ENCODE data around the gene HPCAL1.
"Not testable (repeated sequence)": the region's sequence is repeated elsewhere in the genome, so short reads cannot be mapped to it uniquely, and the experiment has no call there.

The HPCAL1 gene

GRCh38 chr2:10260130-10260529 is 42.6 kb upstream of the HPCAL1 start:
- Histone ChIP-seq H3K9me3 (ENCODE audit: control insufficient read depth in 1 of 2, low read length in 2 of 2) (no peaks in the 10 kb centered on the region), H3K27ac (ENCODE audit: low read length) (no peak overlapping the region), H3K36me3 (ENCODE audit: control insufficient read depth in 1 of 2, insufficient read depth in 2 of 2, low read length in 2 of 2) (no peaks in the 10 kb centered on the region), H3K27me3 (ENCODE audit: low read depth, low read length) (no peaks in the 10 kb centered on the region), H3K4me1 (ENCODE audit: control insufficient read depth in 1 of 2, insufficient read depth in 2 of 2, low read length in 2 of 2) (no peaks in the 10 kb centered on the region), H3K4me3 (ENCODE audit: low read depth in 1 of 2, low read length in 2 of 2) (no peak overlapping the region)

GRCh38 chr2:10263526-10263925 is 39.2 kb upstream of the HPCAL1 start:
- H3K4me1 ChIP-seq (ENCODE audit: control insufficient read depth in 1 of 2, insufficient read depth in 2 of 2, low read length in 2 of 2); H3K9me3 ChIP-seq (ENCODE audit: control insufficient read depth in 1 of 2, low read length in 2 of 2); H3K36me3 ChIP-seq (ENCODE audit: control insufficient read depth in 1 of 2, insufficient read depth in 2 of 2, low read length in 2 of 2); H3K4me3 ChIP-seq (ENCODE audit: low read depth in 1 of 2, low read length in 2 of 2); H3K27ac ChIP-seq (ENCODE audit: low read length); H3K27me3 ChIP-seq (ENCODE audit: low read depth, low read length): not testable (repeated sequence)

GRCh38 chr2:10264506-10265328 is 38.0 kb upstream of the HPCAL1 start:
- Histone ChIP-seq H3K9me3 (ENCODE audit: control insufficient read depth in 1 of 2, low read length in 2 of 2) (no peaks in the 10 kb centered on the region), H3K27me3 (ENCODE audit: low read depth, low read length) (no peaks in the 10 kb centered on the region), H3K4me3 (ENCODE audit: low read depth in 1 of 2, low read length in 2 of 2) (no peak overlapping the region), H3K36me3 (ENCODE audit: control insufficient read depth in 1 of 2, insufficient read depth in 2 of 2, low read length in 2 of 2) (no peaks in the 10 kb centered on the region), H3K27ac (ENCODE audit: low read length) (no peak overlapping the region), H3K4me1 (ENCODE audit: control insufficient read depth in 1 of 2, insufficient read depth in 2 of 2, low read length in 2 of 2) (no peaks in the 10 kb centered on the region)

- Histone ChIP-seq H3K27me3 (ENCODE audit: low read depth, low read length) (no peaks in the 10 kb centered on the region), H3K9me3 (ENCODE audit: control insufficient read depth in 1 of 2, low read length in 2 of 2) (no peaks in the 10 kb centered on the region), H3K4me1 (ENCODE audit: control insufficient read depth in 1 of 2, insufficient read depth in 2 of 2, low read length in 2 of 2) (peaks cover 0 to 2% of the 10 kb centered on the region in 2 donors), H3K4me3 (ENCODE audit: low read depth in 1 of 2, low read length in 2 of 2) (no peak overlapping the region), H3K36me3 (ENCODE audit: control insufficient read depth in 1 of 2, insufficient read depth in 2 of 2, low read length in 2 of 2) (no peaks in the 10 kb centered on the region), H3K27ac (ENCODE audit: low read length) (no peak overlapping the region)
Measured at GRCh38 chr2:10265329-10266132, 37.2 kb upstream of the HPCAL1 start.

- Histone ChIP-seq H3K27ac (ENCODE audit: low read length) (no peak overlapping the region), H3K9me3 (ENCODE audit: control insufficient read depth in 1 of 2, low read length in 2 of 2) (no peaks in the 10 kb centered on the region), H3K27me3 (ENCODE audit: low read depth, low read length) (no peaks in the 10 kb centered on the region), H3K36me3 (ENCODE audit: control insufficient read depth in 1 of 2, insufficient read depth in 2 of 2, low read length in 2 of 2) (no peaks in the 10 kb centered on the region), H3K4me1 (ENCODE audit: control insufficient read depth in 1 of 2, insufficient read depth in 2 of 2, low read length in 2 of 2) (peaks cover 0 to 6% of the 10 kb centered on the region in 2 donors), H3K4me3 (ENCODE audit: low read depth in 1 of 2, low read length in 2 of 2) (no peak overlapping the region)
Measured at GRCh38 chr2:10266133-10266620, 36.5 kb upstream of the HPCAL1 start.

DNA sequence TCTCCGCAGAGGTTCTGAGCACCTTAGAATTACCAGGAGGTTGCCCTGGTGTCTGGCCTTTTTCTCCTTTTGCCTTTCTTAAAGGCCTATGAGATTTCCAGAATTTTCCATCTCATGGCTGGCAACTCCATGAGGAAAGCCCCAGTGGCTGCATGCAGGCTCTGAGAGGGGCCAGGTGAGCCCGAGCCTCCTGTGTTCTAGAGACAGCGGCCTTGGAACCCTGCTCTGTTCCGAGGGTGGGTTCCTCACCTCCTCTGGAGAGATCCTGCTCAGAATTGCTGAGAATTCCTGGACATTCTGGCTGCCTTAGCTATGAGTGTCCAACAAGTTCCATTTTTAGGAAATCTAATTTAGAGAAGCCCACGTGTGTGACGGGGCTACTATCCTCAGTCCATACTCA is 35.7 kb upstream of the HPCAL1 start:
- Histone ChIP-seq H3K27ac (ENCODE audit: low read length) (no peak overlapping the region), H3K27me3 (ENCODE audit: low read depth, low read length) (no peaks in the 10 kb centered on the region)

DNA sequence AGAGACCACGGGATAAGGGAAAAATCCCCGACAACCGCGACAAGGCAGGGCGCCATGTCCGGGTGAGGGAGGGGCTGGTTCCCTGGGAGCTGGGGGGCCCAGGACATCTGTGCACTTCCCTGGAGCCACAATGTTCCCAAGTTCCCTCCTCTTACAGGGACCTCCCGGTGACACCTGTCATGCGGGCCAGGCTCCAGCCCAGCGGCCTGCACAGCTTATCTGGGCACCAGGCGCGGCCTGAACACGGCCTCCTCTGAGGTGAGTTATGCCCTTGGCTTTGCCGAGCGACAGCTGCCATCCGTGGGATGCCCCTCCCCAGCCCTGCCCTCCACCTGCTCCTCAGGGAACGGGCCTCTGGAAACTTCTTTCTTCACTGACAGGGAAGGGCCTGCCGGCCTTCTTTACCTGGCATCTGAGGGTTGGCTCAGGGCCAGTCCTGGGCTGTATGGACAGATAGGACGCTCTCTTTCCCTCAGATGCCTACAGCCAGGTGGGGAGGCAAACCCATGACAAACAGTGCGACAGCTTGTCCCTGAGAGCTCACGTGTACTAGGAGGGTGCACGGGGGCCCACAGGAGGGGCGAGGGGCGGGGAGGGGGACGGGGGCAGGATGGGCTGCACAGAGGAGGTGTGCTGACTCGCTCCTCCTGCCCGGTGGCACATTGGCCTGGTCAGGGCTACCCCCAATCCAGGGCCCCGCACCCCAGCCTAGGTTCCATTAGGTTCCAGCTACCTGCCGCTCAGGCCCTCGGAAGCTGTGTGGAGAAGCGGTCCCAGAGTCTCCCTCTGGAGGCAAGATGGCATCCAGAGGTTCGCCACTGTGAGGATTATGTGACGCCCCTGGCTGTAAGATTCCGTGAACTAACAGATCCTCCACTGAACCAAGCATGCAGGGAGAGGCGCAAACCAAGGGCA is 34.9 kb upstream of the HPCAL1 start:
- Histone ChIP-seq H3K27me3 (ENCODE audit: low read depth, low read length) (no peaks in the 10 kb centered on the region), H3K4me1 (ENCODE audit: control insufficient read depth in 1 of 2, insufficient read depth in 2 of 2, low read length in 2 of 2) (peaks cover 0 to 6% of the 10 kb centered on the region in 2 donors), H3K27ac (ENCODE audit: low read length) (no peak overlapping the region)

More for the DNA sequence above, 35.7 kb upstream of the HPCAL1 start:
- Histone ChIP-seq H3K4me1 (ENCODE audit: control insufficient read depth in 1 of 2, insufficient read depth in 2 of 2, low read length in 2 of 2) (peaks cover 0 to 6% of the 10 kb centered on the region in 2 donors), H3K36me3 (ENCODE audit: control insufficient read depth in 1 of 2, insufficient read depth in 2 of 2, low read length in 2 of 2) (no peaks in the 10 kb centered on the region), H3K9me3 (ENCODE audit: control insufficient read depth in 1 of 2, low read length in 2 of 2) (no peaks in the 10 kb centered on the region), H3K4me3 (ENCODE audit: low read depth in 1 of 2, low read length in 2 of 2) (no peak overlapping the region)

DNA sequence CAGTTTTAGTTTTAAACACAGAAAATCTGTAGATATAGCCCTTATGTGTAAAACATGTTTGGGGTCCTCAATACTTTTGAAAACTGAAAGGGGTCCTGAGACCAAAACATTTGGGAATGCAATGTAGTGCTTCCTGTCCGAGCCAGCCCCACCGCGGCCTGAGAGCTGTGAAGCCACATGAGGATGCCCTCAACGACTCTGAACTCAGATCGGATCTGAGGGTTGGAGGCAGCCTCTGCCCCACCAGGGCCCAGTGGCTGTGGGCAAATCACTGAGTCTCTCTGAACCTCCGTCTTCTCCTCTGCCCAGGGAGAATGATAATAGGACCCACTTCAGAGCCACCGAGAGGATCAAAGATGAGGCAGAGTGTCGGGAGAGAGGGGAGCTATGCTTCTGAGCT is 33.4 kb upstream of the HPCAL1 start:
- H3K27ac ChIP-seq (ENCODE audit: low read length), result no peak overlapping the region
- H3K4me1 ChIP-seq (ENCODE audit: control insufficient read depth in 1 of 2, insufficient read depth in 2 of 2, low read length in 2 of 2), result peaks cover 0 to 6% of the 10 kb centered on the region in 2 donors
- H3K36me3 ChIP-seq (ENCODE audit: control insufficient read depth in 1 of 2, insufficient read depth in 2 of 2, low read length in 2 of 2), result no peaks in the 10 kb centered on the region

More for the DNA sequence above, 34.9 kb upstream of the HPCAL1 start:
- Histone ChIP-seq H3K36me3 (ENCODE audit: control insufficient read depth in 1 of 2, insufficient read depth in 2 of 2, low read length in 2 of 2) (no peaks in the 10 kb centered on the region), H3K4me3 (ENCODE audit: low read depth in 1 of 2, low read length in 2 of 2) (no peak overlapping the region), H3K9me3 (ENCODE audit: control insufficient read depth in 1 of 2, low read length in 2 of 2) (no peaks in the 10 kb centered on the region)

GRCh38 chr2:10269711-10270610 is 32.7 kb upstream of the HPCAL1 start:
- Histone ChIP-seq H3K27me3 (ENCODE audit: low read depth, low read length) (no peaks in the 10 kb centered on the region), H3K4me3 (ENCODE audit: low read depth in 1 of 2, low read length in 2 of 2) (no peak overlapping the region), H3K4me1 (ENCODE audit: control insufficient read depth in 1 of 2, insufficient read depth in 2 of 2, low read length in 2 of 2) (peaks cover 0 to 6% of the 10 kb centered on the region in 2 donors), H3K27ac (ENCODE audit: low read length) (no peak overlapping the region), H3K36me3 (ENCODE audit: control insufficient read depth in 1 of 2, insufficient read depth in 2 of 2, low read length in 2 of 2) (no peaks in the 10 kb centered on the region), H3K9me3 (ENCODE audit: control insufficient read depth in 1 of 2, low read length in 2 of 2) (no peaks in the 10 kb centered on the region)

More for the DNA sequence above, 33.4 kb upstream of the HPCAL1 start:
- no peaks in the 10 kb centered on the region for H3K9me3 ChIP-seq (ENCODE audit: control insufficient read depth in 1 of 2, low read length in 2 of 2)
- no peak overlapping the region for H3K4me3 ChIP-seq (ENCODE audit: low read depth in 1 of 2, low read length in 2 of 2)
- H3K27me3 ChIP-seq (ENCODE audit: low read depth, low read length), result no peaks in the 10 kb centered on the region

DNA sequence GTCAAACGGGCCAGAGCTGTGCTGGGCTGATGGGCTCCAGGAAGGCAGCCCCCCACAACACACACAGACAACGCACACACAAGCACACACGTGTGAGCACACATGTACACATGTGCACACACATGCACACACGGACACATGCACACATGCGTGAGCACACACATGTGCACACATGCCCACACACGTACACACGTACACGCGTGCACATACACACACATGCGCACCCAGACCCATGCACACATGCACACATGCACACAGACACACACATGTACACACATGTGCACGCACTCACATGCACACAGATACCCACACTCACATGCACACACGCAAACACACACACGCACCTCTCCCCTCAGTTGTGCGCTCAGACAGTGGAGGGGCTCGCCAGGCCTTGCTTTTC is 31.2 kb upstream of the HPCAL1 start:
- H3K36me3 ChIP-seq (ENCODE audit: control insufficient read depth in 1 of 2, insufficient read depth in 2 of 2, low read length in 2 of 2), result no peaks in the 10 kb centered on the region
- no peaks in the 10 kb centered on the region for H3K27me3 ChIP-seq (ENCODE audit: low read depth, low read length)
- H3K9me3 ChIP-seq (ENCODE audit: control insufficient read depth in 1 of 2, low read length in 2 of 2), result no peaks in the 10 kb centered on the region
- peaks cover 0 to 6% of the 10 kb centered on the region in 2 donors for H3K4me1 ChIP-seq (ENCODE audit: control insufficient read depth in 1 of 2, insufficient read depth in 2 of 2, low read length in 2 of 2)
- H3K27ac ChIP-seq (ENCODE audit: low read length), result no peak overlapping the region
- no peak overlapping the region for H3K4me3 ChIP-seq (ENCODE audit: low read depth in 1 of 2, low read length in 2 of 2)
